Right lobe of liver (tissue), 4 donors: Measurements from ENCODE around the gene MAEA.

Experiments
- CTCF ChIP-seq, 4 donors: fragments of 200-600 bp in 3 of 4; fragments of 450-650 bp in 1 of 4; IDR thresholded peaks; one replicate each; pipeline versions ENCODE4 v1.5.1 to v1.8.0; 2016 to 2022; ENCODE audit warnings: antibody characterized with exemption in 4 of 4, mild to moderate bottlenecking in 2 of 4
- POLR2A ChIP-seq: fragments of 450-650 bp; IDR thresholded peaks from one replicate; pipeline ENCODE4 v1.6.1; 2017; ENCODE audit warnings: antibody characterized with exemption, mild to moderate bottlenecking
- donor health status: DM: no; HTN: no; CAD: no.
- donor health status: DM: no; HTN: no; CAD: no.
- donor health status: DM: no; HTN: yes; CAD: no.

DNA sequence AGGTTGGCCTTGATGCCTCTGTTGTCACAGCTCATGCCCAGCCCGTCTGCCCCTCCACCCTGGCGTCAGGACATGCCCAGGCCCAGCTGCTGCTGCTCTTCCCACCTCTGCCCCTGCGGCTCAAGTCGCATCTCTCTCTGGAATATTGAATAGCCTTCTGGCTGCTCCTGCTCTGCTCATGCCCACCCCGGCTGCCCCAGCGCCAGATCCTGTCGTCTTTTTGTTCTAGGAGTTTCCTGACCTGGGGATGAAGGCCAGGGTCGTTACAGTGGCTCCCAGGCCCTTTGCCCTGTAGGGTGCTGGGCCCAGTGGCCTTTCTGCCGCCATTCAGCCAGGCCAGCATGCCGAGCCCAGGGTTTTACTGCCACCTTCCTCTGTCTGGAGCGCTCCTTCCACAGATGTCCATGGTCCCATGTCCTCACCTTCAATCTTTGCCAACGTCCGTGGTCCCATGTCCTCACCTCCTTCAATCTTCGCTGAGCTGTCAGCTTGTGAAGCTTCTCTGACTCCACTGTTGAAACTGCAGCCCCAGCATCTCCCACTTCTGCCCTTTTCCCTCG lies 9.7 kb downstream of the MAEA start:
- TF ChIP-seq CTCF (IDR thresholded peaks at IDR 0.05) (no peak), POLR2A (no peak)
